Gastrocnemius medialis (tissue), 4 donors: Measurements from ENCODE around the gene PCDHGA12.
"Not testable (repeated sequence)": the region's sequence is repeated elsewhere in the genome, so short reads cannot be mapped to it uniquely, and the experiment has no call there.

Experiments used
- CTCF ChIP-seq, 5 experiments: fragments of 450-650 bp in 3 of 5; fragments of 200-600 bp in 2 of 5; sonication (generic) in 2 of 5; IDR thresholded peaks in 4 of 5; conservative IDR thresholded peaks in 1 of 5; 1 replicate in 4 of 5; 2 replicates in 1 of 5; pipeline ENCODE4 v1.5.1; 2016 to 2019; ENCODE audit warnings: antibody characterized with exemption in 5 of 5, mild to moderate bottlenecking in 3 of 5, moderate library complexity in 3 of 5
- POLR2A ChIP-seq, 2 donors: fragments of 450-650 bp; IDR thresholded peaks; one replicate each; pipeline ENCODE4 v1.6.1; 2017; ENCODE audit warnings: antibody characterized with exemption in 2 of 2, mild to moderate bottlenecking in 2 of 2, moderate library complexity in 2 of 2

DNA sequence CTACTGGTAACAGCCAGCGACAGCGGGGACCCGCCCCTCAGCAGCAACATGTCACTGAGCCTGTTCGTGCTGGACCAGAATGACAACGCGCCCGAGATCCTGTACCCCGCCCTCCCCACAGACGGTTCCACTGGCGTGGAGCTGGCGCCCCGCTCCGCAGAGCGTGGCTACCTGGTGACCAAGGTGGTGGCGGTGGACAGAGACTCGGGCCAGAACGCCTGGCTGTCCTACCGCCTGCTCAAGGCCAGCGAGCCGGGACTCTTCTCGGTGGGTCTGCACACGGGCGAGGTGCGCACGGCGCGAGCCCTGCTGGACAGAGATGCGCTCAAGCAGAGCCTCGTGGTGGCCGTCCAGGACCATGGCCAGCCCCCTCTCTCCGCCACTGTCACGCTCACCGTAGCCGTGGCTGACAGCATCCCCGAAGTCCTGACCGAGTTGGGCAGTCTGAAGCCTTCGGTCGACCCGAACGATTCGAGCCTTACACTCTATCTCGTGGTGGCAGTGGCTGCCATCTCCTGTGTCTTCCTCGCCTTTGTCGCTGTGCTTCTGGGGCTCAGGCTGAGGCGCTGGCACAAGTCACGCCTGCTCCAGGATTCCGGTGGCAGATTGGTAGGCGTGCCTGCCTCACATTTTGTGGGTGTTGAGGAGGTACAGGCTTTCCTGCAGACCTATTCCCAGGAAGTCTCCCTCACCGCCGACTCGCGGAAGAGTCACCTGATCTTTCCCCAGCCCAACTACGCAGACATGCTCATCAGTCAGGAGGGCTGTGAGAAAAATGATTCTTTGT, 35.7 kb upstream of the PCDHGA12 start:
- TF ChIP-seq CTCF (IDR thresholded peaks at IDR 0.05 in 4 of 5, conservative IDR thresholded peaks at IDR 0.05 in 1 of 5); POLR2A (IDR thresholded peaks at IDR 0.05): not testable (repeated sequence)
